HCEC 1CT (cell line): ENCODE results near the gene DYNLL1.
"Not testable (repeated sequence)": the region's sequence is repeated elsewhere in the genome, so short reads cannot be mapped to it uniquely, and the experiment has no call there.

ENCODE experiments used
- DNase-seq: peaks from one replicate; pipeline ENCODE4 v3.0.0-alpha.2; 2017

Gene DYNLL1

GRCh38 chr12:120475643-120476042 lies 20.3 kb upstream of the DYNLL1 start:
- DNase-seq = no peak

- DNase-seq = no peak
Observed at GRCh38 chr12:120479458-120479857, 16.5 kb upstream of the DYNLL1 start.

GRCh38 chr12:120480211-120480610 lies 15.7 kb upstream of the DYNLL1 start:
- no peak for DNase-seq

GRCh38 chr12:120481022-120481767 lies 14.7 kb upstream of the DYNLL1 start:
- DNase-seq = no peak

DNA sequence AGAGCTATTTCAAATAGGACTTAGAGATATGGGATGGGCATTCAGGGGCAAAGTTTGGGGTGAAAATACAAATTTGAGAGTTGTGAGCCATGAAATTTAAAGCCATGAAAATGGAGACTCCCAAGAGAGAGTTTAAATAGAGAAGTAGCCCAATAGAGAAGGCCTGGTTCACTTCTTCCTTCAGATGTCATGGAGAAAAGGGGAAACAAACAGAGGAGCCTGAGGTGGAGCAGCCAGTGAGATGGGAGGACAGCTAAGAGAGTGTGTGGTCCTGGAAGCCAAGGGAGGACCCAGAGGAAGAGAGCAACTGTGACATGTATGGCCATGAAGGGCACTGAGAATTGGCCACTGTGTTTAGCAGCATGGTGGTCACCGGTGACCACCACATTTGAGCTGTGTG lies 12.3 kb upstream of the DYNLL1 start:
- DNase-seq = no peak

GRCh38 chr12:120485961-120486881 lies 9.7 kb upstream of the DYNLL1 start:
- no peak for DNase-seq

DNA sequence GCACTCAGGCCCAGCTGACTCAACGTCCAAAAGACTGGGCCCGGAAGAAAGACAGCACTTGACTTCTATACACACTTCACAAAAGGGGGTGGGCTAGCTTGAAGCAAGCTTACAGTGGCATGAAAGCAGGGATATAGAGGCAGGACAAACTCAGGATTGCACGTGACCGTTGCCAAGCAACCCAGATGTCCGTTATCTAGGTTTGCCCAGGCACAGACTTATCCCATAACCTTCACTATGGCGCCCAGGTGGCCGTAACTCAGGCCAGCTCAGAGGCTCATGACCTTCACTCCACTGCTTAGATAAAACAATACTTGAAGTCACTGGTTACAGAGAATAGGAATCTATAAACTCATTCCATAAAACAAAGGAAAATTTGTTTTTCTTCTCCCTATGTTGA lies 8.4 kb upstream of the DYNLL1 start:
- DNase-seq = not testable (repeated sequence)

- no peak for DNase-seq
Observed at GRCh38 chr12:120488057-120488640, 7.8 kb upstream of the DYNLL1 start.

DNA sequence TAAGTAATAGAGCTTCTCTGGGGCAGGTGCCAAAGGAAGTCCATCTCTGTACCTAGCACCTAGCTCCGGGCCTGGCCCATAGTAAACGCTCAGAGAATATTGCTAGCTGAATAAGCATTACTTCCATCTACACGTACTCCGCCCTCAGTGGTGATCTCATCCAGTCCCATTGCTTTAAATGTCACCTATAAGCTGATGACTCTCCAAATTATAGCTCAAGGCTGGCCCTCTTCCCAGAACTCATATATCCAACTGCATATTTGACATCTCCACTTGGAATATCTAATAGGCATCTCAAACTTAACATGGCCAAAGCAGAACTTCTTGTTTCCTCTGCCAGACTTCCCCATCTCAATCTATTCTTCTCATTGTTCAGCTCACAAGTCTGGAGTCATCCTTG lies 6.9 kb upstream of the DYNLL1 start:
- DNase-seq = no peak

- no peak for DNase-seq
Observed at GRCh38 chr12:120490325-120490724, 5.6 kb upstream of the DYNLL1 start.

DNA sequence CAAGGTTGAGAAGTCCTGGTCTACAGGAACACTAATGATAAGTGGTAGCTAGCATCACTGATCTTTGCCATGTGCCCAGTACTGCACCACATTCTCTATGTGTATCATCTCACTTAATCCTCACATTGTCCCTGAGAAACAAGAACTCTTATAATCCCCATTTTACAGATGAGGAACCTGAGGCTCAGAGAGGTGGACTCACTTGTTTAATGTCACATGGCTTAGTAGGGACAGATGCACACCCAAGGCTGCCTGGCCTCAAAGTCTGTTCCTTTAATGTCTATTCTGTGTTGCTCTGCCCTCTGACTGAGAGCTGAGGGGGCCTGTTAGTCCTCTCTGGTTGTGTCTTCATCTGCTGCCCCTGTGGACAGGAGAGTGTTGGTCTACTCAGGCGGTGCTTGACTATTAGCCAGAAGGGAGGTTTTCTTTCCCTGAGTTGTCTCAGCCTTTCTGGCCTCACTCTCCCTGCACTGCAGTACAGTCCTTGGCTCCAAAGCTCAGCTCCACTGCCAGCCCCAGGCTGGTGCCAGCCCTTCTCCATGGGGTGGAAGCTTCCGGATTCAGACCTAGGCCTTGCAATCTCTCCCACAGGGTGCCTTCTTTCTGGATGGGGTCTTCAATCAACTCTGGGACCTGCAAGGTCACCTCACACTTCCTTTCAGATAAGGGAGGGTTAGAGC lies 4.9 kb upstream of the DYNLL1 start:
- no peak for DNase-seq

GRCh38 chr12:120495186-120495730 lies 655 bp upstream of the DYNLL1 start:
- DNase-seq = no peak

DNA sequence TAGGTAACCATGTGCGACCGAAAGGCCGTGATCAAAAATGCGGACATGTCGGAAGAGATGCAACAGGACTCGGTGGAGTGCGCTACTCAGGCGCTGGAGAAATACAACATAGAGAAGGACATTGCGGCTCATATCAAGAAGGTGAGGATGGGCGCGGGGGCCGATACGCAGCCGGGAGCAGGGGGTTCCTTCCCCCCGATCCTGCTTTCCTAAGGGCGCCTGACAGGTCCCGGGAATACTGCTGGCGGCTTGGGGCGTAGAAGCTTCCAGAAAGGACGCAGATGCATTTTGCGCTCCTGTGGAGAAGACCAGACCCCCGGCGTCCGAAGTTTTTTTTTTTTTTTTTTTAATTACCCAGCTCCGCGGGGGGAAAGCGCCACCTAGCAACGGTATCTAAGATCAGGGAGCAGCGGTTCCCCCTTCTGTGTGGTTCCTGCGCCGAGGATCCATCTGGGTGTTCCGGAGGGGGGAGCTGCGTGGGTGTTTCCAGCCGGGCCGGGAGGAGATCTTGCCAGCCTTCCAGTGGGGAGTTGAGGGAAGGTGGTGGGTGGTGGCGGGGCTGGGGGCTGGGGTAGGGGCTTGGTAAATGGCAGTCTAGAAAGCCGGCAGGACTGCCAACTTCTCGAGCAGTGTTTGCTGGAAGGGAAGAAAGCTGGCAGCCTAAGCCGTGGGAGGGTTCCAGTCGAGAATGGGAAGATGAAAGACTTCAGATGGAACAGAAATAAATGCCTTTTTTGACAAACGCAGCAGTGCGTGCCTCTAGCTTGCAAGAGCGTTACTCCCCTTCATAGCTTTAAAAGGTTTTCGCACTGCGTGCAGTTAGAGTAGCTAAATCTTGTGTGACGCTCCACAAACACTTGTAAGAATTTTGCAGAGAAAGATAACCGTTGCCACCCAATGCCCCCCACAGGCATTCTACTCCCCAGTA lies 764 bp downstream of the DYNLL1 start:
- DNase-seq = peak; percentile 57

DNA sequence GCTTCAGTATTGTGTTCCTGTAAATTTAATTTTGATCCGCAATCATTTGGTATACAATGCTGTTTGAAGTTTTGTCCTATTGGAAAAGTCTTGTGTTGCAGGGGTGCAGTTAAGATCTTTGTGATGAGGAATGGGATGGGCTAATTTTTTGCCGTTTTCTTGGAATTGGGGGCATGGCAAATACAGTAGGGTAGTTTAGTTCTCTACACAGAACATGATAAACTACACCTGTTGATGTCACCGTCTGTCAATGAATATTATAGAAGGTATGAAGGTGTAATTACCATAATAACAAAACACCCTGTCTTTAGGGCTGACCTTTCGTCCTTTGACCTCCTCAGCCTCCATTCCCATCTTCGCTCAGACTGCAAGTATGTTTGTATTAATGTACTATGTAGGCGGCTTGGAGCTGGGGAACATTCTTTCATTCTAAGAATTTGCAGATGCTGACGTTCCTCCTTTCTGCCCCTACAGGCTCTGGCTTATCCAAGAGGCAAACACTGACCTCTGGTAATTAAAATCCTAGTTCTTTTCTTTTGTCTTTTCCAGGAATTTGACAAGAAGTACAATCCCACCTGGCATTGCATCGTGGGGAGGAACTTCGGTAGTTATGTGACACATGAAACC lies 1.7 kb downstream of the DYNLL1 start:
- peak; percentile 18 for DNase-seq

DNA sequence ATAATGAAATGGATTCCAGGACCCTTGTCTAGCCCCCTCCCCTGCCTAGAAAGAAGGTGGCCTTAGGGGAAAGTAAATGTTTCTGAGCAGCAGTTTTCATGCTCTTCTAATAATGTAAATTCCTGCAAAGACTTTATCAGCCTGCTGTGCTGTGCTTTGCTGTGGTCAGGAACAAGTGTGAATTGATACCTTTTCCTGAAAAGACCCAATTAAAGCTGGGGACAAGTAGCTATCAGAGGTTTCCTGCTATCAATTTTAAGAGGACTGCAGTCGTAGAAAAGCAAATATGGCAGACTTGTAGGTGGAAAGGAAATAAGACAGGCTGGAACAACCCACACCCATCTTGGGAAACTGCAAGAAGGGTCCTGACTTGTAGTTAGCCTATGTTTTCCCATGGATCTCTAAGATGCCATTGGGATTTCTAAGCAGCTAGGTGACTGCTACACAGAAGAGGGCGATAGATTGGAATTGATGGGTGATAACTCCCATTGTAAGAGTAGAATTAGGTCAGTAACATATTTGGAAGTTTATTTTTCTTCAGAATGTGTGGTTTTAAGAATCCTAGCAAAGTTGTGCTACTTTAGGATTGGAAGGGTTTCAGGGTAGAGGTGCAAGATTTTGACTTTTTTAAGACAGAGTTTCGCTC lies 3.1 kb downstream of the DYNLL1 start:
- DNase-seq = no peak

DNA sequence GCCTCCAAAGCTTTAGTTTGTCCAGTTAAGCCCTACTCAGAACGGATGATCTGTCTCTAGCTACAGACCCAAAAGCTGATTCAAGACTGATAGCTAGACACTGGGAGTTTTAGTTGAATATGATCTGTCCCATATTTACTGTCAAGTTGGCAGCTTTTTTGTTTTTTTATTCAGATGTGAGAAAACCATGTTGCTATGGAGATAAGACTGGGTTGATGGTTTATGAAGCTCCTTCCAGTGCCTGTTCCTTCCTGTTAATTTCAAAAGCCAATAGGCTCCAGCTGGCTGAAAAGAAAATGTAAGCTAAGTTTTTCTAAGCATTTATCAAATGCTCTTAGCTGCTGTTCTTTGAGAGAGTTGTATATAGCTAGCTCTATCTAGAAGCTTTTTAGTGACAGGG lies 4.7 kb downstream of the DYNLL1 start:
- no peak for DNase-seq

- no peak for DNase-seq
Observed at GRCh38 chr12:120504587-120504986, 8.7 kb downstream of the DYNLL1 start.

DNA sequence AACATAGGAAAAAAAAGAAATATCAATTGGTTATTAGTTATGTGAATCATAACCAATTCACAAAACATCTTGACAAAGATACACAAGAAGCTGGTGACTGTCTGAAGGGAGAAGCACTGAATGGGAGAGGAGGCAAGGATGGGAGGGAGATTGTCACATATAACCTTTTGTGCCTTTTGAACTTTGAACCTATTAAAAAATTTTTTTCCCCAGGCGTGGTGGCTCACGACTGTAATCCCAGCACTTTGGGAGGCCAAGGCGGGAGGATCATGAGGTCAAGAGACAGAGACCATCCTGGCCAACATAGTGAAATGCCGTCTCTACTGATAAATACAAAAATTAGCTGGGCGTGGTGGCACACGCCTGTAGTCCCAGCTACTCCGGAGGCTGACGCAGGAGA lies 12.6 kb downstream of the DYNLL1 start:
- no peak for DNase-seq

GRCh38 chr12:120514002-120514401 lies 18.1 kb downstream of the DYNLL1 start:
- DNase-seq = no peak

DNA sequence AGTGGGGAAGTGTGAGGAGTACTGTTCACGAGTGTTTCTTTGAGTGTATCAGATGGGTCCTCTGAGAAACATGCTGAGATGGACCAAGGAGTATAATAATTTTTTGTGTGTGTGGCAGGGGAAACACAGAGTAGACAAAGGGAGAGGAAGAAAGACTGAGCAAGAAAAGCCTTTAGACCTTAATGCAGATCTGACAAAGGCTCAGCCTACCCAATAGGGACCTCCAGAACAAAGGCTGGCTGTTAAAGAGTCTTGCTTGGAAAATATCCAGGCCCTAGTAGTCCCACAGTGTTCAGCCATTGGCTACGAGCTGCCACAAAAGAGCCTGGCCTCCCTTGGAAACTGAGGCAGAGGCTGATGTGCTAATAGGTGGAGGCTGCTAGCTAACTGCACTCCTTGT lies 19.6 kb downstream of the DYNLL1 start:
- DNase-seq = no peak

GRCh38 chr12:120519324-120519723 lies 23.4 kb downstream of the DYNLL1 start:
- DNase-seq = not testable (repeated sequence)
